T-helper 9 cell (primary cell): ENCODE measurements around the gene IRF6.
A peak's percentile ranks its signal among the peaks of the same experiment; 100 is the strongest.

Experiments
- DNase-seq: peaks from one replicate; pipeline ENCODE4 v3.0.0-alpha.2; 2020

Gene IRF6

GRCh38 chr1:209786146-209786545, 19.8 kb downstream of the IRF6 start:
- DNase-seq, result no peak

GRCh38 chr1:209785592-209785991, 20.4 kb downstream of the IRF6 start:
- DNase-seq, result no peak

- peak; percentile 99 for DNase-seq
These were observed 21.4 kb downstream of the IRF6 start, which contains the start of gene C1orf74 for GRCh38 chr1:209784265-209785169. C1orf74 (minus strand) TSS chr1:209784559; CDS start chr1:209783634, 925 bp downstream.

GRCh38 chr1:209783386-209783785, 22.6 kb downstream of the IRF6 start:
- DNase-seq, result no peak

- no peak for DNase-seq
These were observed 25.7 kb downstream of the IRF6 start for GRCh38 chr1:209780268-209780667.

- no peak for DNase-seq
These were observed 27.8 kb downstream of the IRF6 start for GRCh38 chr1:209778102-209778501.

GRCh38 chr1:209777587-209777986, 28.4 kb downstream of the IRF6 start:
- no peak for DNase-seq

GRCh38 chr1:209775678-209776077, 30.3 kb downstream of the IRF6 start:
- no peak for DNase-seq

- no peak for DNase-seq
These were observed 31.4 kb downstream of the IRF6 start for GRCh38 chr1:209774592-209774991.

GRCh38 chr1:209772126-209772525, 33.8 kb downstream of the IRF6 start:
- no peak for DNase-seq

GRCh38 chr1:209770636-209771415, 35.1 kb downstream of the IRF6 start:
- no peak for DNase-seq

- no peak for DNase-seq
These were observed 36.0 kb downstream of the IRF6 start for GRCh38 chr1:209769971-209770370.

GRCh38 chr1:209769171-209769904, 36.6 kb downstream of the IRF6 start:
- peak; percentile 50 for DNase-seq

GRCh38 chr1:209768354-209768774, 37.6 kb downstream of the IRF6 start:
- DNase-seq, result peak; percentile 65

GRCh38 chr1:209767706-209768105, 38.2 kb downstream of the IRF6 start:
- no peak for DNase-seq

GRCh38 chr1:209767096-209767495, 38.8 kb downstream of the IRF6 start:
- no peak for DNase-seq

GRCh38 chr1:209766051-209766450, 39.9 kb downstream of the IRF6 start:
- DNase-seq, result no peak

- DNase-seq, result no peak
These were observed 44.8 kb downstream of the IRF6 start for GRCh38 chr1:209761011-209761635.

GRCh38 chr1:209759829-209760359, 46.0 kb downstream of the IRF6 start:
- no peak for DNase-seq

GRCh38 chr1:209758400-209758799, 47.5 kb downstream of the IRF6 start:
- no peak for DNase-seq

- DNase-seq, result peak; percentile 19
These were observed 49.1 kb downstream of the IRF6 start for GRCh38 chr1:209756615-209757445.
